Left lung (tissue), 10 donors: ENCODE data around the gene FBXO40. TPM values are rescaled to one million over a fixed set of nuclear protein-coding genes. Genes with fewer than 3 reads are reported as not detected.

ENCODE experiments used
- ATAC-seq: fragments of 200-7000 bp; cut with Tn5 transposase; one replicate; pipeline ENCODE4 v1.9.1; 2020; ENCODE audit warnings: moderate library complexity
- DNase-seq, 4 donors: peaks; one replicate each; pipeline ENCODE4 v3.0.0-alpha.2; 2013 to 2020
- H3K27ac ChIP-seq, 2 donors: fragments of 200-600 bp; sonication (generic) in 1 of 2; one replicate each; pipeline versions ENCODE4 v1.5.0 to v1.8.0; 2020 to 2021
- H3K27me3 ChIP-seq, 2 donors: fragments of 200-600 bp; sonication (generic) in 1 of 2; one replicate each; pipeline versions ENCODE4 v1.5.0 to v1.8.0; 2020 to 2021
- H3K36me3 ChIP-seq, 2 donors: fragments of 200-600 bp; sonication (generic) in 1 of 2; one replicate each; pipeline versions ENCODE4 v1.5.0 to v1.8.0; 2020 to 2021
- H3K4me1 ChIP-seq, 2 donors: fragments of 200-600 bp; one replicate each; pipeline ENCODE4 v1.8.0; 2021
- H3K4me3 ChIP-seq, 2 donors: fragments of 200-600 bp; sonication (generic) in 1 of 2; one replicate each; pipeline versions ENCODE4 v1.5.0 to v1.8.0; 2020 to 2021; ENCODE audit warnings: mild to moderate bottlenecking in 1 of 2
- H3K9me3 ChIP-seq, 2 donors: fragments of 200-600 bp; sonication (generic) in 1 of 2; one replicate each; pipeline versions ENCODE4 v1.5.0 to v1.8.0; 2020 to 2021
- CTCF ChIP-seq, 2 donors: fragments of 200-600 bp; sonication (generic) in 1 of 2; IDR thresholded peaks; one replicate each; pipeline versions ENCODE4 v1.5.0 to v1.8.0; 2021; ENCODE audit warnings: antibody characterized with exemption in 2 of 2
- intact Hi-C, 2 donors: fragments of 100-400 bp; cut with DNase I; formaldehyde crosslinking; loops; one replicate each; pipeline versions ENCODE4 v1.11.2 to v1.14.2; 2022
- polyA plus RNA-seq, 6 donors: library from polyadenylated mRNA; unstranded; fragments of 120-200 nt; gene quantifications; one replicate each; pipeline ENCODE4 v1.2.1, GENCODE V29; 2013; ENCODE audit not compliant: insufficient read length in 6 of 6
- total RNA-seq, 2 donors: library from RNA; stranded (reverse); fragmentation: NEBNext Ultra II Directional; extraction: Animal tissue kit (Norgen Biotek cat#: 25700); gene quantifications; one replicate each; pipeline ENCODE4 v1.2.1, GENCODE V29; 2021
- donor health status: DM: no; HTN: yes; CAD: no.
- donor health status: DM: no; HTN: no; CAD: no.

The FBXO40 gene
- total and polyA plus RNA-seq, 8 donors, result 0.03 to 0.10 (median 0.04) TPM

DNA sequence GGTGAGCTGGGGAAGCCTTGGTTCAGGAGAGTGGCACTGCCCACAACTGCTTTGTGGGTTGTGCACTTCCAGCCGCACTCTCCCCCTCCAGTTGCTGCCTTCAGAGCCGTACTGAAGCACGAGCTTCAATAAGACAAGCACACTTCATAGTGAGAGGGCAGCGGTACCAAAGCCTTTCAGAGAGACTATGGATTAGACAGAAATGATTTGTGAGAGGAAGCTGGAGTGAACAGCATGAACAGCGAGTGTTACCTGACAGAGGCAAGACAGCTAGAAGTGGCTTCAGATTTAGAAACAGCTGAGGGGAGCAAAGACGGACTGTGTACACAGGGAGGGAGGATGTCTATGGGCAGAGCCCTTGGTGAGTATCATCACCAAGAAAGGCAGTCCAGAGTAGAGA is 36.4 kb downstream of the FBXO40 start:
- no peak for TF ChIP-seq CTCF (IDR thresholded peaks at IDR 0.05)
- no peak for DNase-seq
- H3K9me3 ChIP-seq, result no peaks in the 10 kb centered on the region
- ATAC-seq, result no peak
- no peak overlapping the region for H3K4me3 ChIP-seq
- no peaks in the 10 kb centered on the region for H3K27me3 ChIP-seq
- intact Hi-C loops, result no loop called here
- peaks cover 0 to 52% of the 10 kb centered on the region in 2 donors for H3K36me3 ChIP-seq
- H3K4me1 ChIP-seq, result no peaks in the 10 kb centered on the region
- no peak overlapping the region for H3K27ac ChIP-seq

DNA sequence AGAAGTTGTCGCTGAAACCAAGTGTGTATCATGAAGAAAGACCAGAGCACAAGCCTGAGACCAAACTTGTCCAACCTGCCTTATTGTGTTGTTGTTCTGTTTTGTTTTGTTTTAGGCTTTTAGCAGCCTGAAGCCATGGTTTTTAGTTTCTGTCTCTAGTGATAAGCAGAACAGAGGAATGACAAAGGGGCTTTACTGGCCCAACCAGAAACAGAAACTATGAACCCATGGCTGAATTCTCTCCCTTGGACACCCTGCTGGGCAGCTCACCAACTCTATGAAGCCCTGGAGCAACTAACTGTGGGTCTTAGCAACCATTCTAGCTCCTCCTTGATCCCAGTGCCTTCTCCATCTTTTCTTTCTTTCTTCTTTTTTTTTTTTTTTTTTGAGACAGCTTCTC is 37.2 kb downstream of the FBXO40 start:
- H3K4me3 ChIP-seq, result no peak overlapping the region
- H3K27ac ChIP-seq, result no peak overlapping the region
- H3K4me1 ChIP-seq, result no peaks in the 10 kb centered on the region
- no peaks in the 10 kb centered on the region for H3K9me3 ChIP-seq
- DNase-seq, result no peak
- no peaks in the 10 kb centered on the region for H3K27me3 ChIP-seq
- ATAC-seq, result no peak
- no peak for TF ChIP-seq CTCF (IDR thresholded peaks at IDR 0.05)
- H3K36me3 ChIP-seq, result peaks cover 0 to 58% of the 10 kb centered on the region in 2 donors
- intact Hi-C loops, result no loop called here

GRCh38 chr3:121637922-121638321 is 44.7 kb downstream of the FBXO40 start:
- H3K4me3 ChIP-seq, result no peak overlapping the region
- intact Hi-C loops, result no loop called here
- H3K27ac ChIP-seq, result no peak overlapping the region
- H3K9me3 ChIP-seq, result no peaks in the 10 kb centered on the region
- ATAC-seq (no peak), DNase-seq (no peak)
- H3K4me1 ChIP-seq, result no peaks in the 10 kb centered on the region
- no peak for TF ChIP-seq CTCF (IDR thresholded peaks at IDR 0.05)
- H3K36me3 ChIP-seq, result peaks cover 0 to 88% of the 10 kb centered on the region in 2 donors
- no peaks in the 10 kb centered on the region for H3K27me3 ChIP-seq

DNA sequence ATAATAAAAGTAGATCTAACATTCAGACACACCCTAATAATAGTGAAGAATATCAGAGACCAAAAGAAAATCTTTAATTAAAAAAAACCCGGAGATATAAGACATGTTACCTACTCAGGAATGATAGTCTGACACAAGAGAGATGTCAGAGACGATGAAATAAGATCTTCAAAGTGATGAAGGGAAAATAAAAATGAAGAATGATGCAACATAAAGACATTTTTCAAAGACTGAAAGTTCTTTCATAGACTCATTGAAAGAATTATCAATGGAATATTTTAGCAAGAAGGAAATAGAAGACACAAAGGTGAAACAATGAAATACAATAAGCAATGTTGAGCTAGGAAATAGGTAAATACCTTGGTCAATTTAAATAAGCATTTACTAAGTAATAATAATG is 47.9 kb downstream of the FBXO40 start:
- Histone ChIP-seq H3K4me3 (no peak overlapping the region), H3K27ac (no peak overlapping the region), H3K27me3 (no peaks in the 10 kb centered on the region), H3K9me3 (no peaks in the 10 kb centered on the region), H3K36me3 (peaks cover 0 to 84% of the 10 kb centered on the region in 2 donors), H3K4me1 (no peaks in the 10 kb centered on the region)
- DNase-seq (no peak), ATAC-seq (no peak)
- intact Hi-C loops, result no loop called here
- TF ChIP-seq CTCF (IDR thresholded peaks at IDR 0.05), result no peak

GRCh38 chr3:121642601-121643314 is 49.6 kb downstream of the FBXO40 start:
- intact Hi-C loops, result no loop called here
- H3K27ac ChIP-seq, result no peak overlapping the region
- no peak for TF ChIP-seq CTCF (IDR thresholded peaks at IDR 0.05)
- H3K36me3 ChIP-seq, result peaks cover 0 to 72% of the 10 kb centered on the region in 2 donors
- H3K27me3 ChIP-seq, result no peaks in the 10 kb centered on the region
- no peaks in the 10 kb centered on the region for H3K9me3 ChIP-seq
- no peak overlapping the region for H3K4me3 ChIP-seq
- no peaks in the 10 kb centered on the region for H3K4me1 ChIP-seq
- no peak for DNase-seq
- no peak for ATAC-seq
